Activated CD4-positive, alpha-beta T cell treated with anti-CD3 and anti-CD28 coated beads, Interleukin-2, amount 10 ng/mL, durations not matched to agents 7 days and 5 days (primary cell): ENCODE results near the gene PTPRQ. TPM values are rescaled to one million over a fixed set of nuclear protein-coding genes. Genes with fewer than 3 reads are reported as not detected.

Experiments
- CTCF ChIA-PET: fragments of 350-600 bp; sonication (Branson Sonifier 250); formaldehyde crosslinking; loops from one replicate; lab custom pipeline; 2021; ENCODE audit warnings: antibody characterized with exemption; lab: Charles Lee
- POLR2A ChIA-PET: fragments of 350-600 bp; sonication (Branson Sonifier 250); formaldehyde crosslinking; loops from one replicate; lab custom pipeline; 2021; ENCODE audit warnings: antibody characterized with exemption; lab: Charles Lee
- DNase-seq: peaks from one replicate; pipeline ENCODE4 v3.0.0-alpha.2; 2020
- H3K27ac Mint-ChIP-seq: one replicate; pipeline ENCODE4 v1.8.0; 2021; ENCODE audit warnings: mild to moderate bottlenecking, moderate library complexity, mixed read lengths
- H3K27me3 Mint-ChIP-seq: one replicate; pipeline ENCODE4 v1.8.0; 2021; ENCODE audit warnings: mixed read lengths
- H3K36me3 Mint-ChIP-seq: one replicate; pipeline ENCODE4 v1.8.0; 2021; ENCODE audit warnings: low read depth, mixed read lengths
- H3K4me1 Mint-ChIP-seq: one replicate; pipeline ENCODE4 v1.8.0; 2021; ENCODE audit warnings: mixed read lengths
- H3K4me3 Mint-ChIP-seq: one replicate; pipeline ENCODE4 v1.8.0; 2021; ENCODE audit warnings: mild to moderate bottlenecking, moderate library complexity, mixed read lengths
- H3K9me3 Mint-ChIP-seq: one replicate; pipeline ENCODE4 v1.8.0; 2021; ENCODE audit warnings: mixed read lengths
- total RNA-seq, 2 experiments: library from RNA; stranded (reverse); gene quantifications; one replicate each; pipeline ENCODE4 v1.2.3, GENCODE V29; 2021

The PTPRQ gene
- total RNA-seq, 2 experiments from 2014 or later = not detected

GRCh38 chr12:80708259-80708974, 264.4 kb downstream of the PTPRQ start:
- ChIA-PET POLR2A (no interaction called here), CTCF (no interaction called here)
- H3K36me3 Mint-ChIP-seq = no peaks in the 10 kb centered on the region
- H3K27me3 Mint-ChIP-seq = peaks cover 28% of the 10 kb centered on the region
- no peak overlapping the region for H3K27ac Mint-ChIP-seq
- no peak overlapping the region for H3K4me3 Mint-ChIP-seq
- no peak for DNase-seq
- no peaks in the 10 kb centered on the region for H3K9me3 Mint-ChIP-seq
- no peaks in the 10 kb centered on the region for H3K4me1 Mint-ChIP-seq

GRCh38 chr12:80708975-80709328, 264.9 kb downstream of the PTPRQ start:
- ChIA-PET CTCF (no interaction called here), POLR2A (no interaction called here)
- peaks cover 33% of the 10 kb centered on the region for H3K27me3 Mint-ChIP-seq
- no peak overlapping the region for H3K4me3 Mint-ChIP-seq
- H3K36me3 Mint-ChIP-seq = no peaks in the 10 kb centered on the region
- H3K4me1 Mint-ChIP-seq = no peaks in the 10 kb centered on the region
- no peak overlapping the region for H3K27ac Mint-ChIP-seq
- H3K9me3 Mint-ChIP-seq = no peaks in the 10 kb centered on the region
- no peak for DNase-seq

DNA sequence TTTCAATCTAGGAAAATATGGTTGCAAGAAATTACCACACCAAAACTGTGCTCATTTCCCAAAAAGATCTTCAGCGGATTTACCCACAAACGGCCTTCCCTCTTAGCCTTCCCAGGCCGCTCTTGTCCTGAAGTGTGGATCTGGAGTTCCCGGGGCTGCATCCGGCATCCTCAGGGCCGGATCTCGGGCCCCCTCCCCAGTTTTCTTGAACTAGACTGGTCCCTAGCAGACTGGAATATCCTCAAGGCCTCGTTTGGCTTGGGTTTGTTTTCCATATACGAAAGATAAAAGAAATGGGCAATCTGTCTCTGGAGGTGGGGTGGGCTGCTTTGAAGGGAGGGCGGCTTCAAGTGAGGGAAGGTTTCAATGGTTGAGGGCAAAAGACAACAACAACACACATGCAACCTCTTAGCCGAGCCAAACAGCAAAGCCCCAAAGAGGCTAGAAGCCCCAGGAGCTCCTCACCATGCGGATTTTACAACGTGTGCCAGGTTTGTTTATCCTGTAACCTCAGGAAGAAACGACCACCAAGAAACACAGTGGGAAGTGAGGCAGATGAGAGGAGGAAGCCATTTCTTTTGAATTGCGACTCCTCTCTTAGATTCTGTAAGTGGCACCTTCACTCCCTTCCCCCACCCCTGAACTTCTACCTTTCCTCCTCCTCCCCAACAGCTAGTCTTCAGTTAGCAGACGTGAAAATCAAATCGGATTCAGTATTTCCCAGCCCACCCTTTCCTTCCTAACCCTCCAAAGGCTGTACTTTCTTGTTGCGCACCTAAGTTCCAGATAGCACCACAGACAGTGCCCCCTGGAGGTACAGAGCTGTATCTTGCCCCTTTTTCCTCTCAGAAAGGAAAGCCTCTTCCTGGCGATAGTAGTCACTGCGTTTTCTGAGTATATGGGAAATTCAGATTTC, 266.0 kb downstream of the PTPRQ start:
- DNase-seq = no peak
- no peaks in the 10 kb centered on the region for H3K9me3 Mint-ChIP-seq
- CTCF ChIA-PET = no interaction called here
- POLR2A ChIA-PET = no interaction called here
- H3K4me1 Mint-ChIP-seq = no peaks in the 10 kb centered on the region
- no peak overlapping the region for H3K4me3 Mint-ChIP-seq
- H3K36me3 Mint-ChIP-seq = no peaks in the 10 kb centered on the region
- H3K27me3 Mint-ChIP-seq = peaks cover 44% of the 10 kb centered on the region
- no peak overlapping the region for H3K27ac Mint-ChIP-seq

- POLR2A ChIA-PET = no interaction called here
- no peak overlapping the region for H3K27ac Mint-ChIP-seq
- CTCF ChIA-PET = no interaction called here
Observed at GRCh38 chr12:80710727-80711449, 266.9 kb downstream of the PTPRQ start.

GRCh38 chr12:80711866-80712265, 267.8 kb downstream of the PTPRQ start:
- H3K9me3 Mint-ChIP-seq = no peaks in the 10 kb centered on the region
- ChIA-PET POLR2A (no interaction called here), CTCF (no interaction called here)
- H3K27me3 Mint-ChIP-seq = peaks cover 55% of the 10 kb centered on the region
- H3K4me3 Mint-ChIP-seq = no peak overlapping the region
- no peak for DNase-seq
- H3K27ac Mint-ChIP-seq = no peak overlapping the region
- no peaks in the 10 kb centered on the region for H3K4me1 Mint-ChIP-seq
- H3K36me3 Mint-ChIP-seq = no peaks in the 10 kb centered on the region

More at GRCh38 chr12:80710727-80711449, 266.9 kb downstream of the PTPRQ start:
- no peak for DNase-seq
- Mint-ChIP-seq H3K4me1 (no peaks in the 10 kb centered on the region), H3K4me3 (no peak overlapping the region), H3K27me3 (peaks cover 47% of the 10 kb centered on the region), H3K9me3 (no peaks in the 10 kb centered on the region), H3K36me3 (no peaks in the 10 kb centered on the region)

GRCh38 chr12:80712866-80713265, 268.8 kb downstream of the PTPRQ start:
- Mint-ChIP-seq H3K4me3 (no peak overlapping the region), H3K4me1 (no peaks in the 10 kb centered on the region), H3K9me3 (no peaks in the 10 kb centered on the region), H3K27ac (no peak overlapping the region), H3K36me3 (no peaks in the 10 kb centered on the region), H3K27me3 (peaks cover 48% of the 10 kb centered on the region)
- ChIA-PET POLR2A (no interaction called here), CTCF (no interaction called here)
- DNase-seq = no peak

- POLR2A ChIA-PET = no interaction called here
- no peaks in the 10 kb centered on the region for H3K9me3 Mint-ChIP-seq
- peaks cover 46% of the 10 kb centered on the region for H3K27me3 Mint-ChIP-seq
Observed at GRCh38 chr12:80713419-80713818, 269.4 kb downstream of the PTPRQ start.

DNA sequence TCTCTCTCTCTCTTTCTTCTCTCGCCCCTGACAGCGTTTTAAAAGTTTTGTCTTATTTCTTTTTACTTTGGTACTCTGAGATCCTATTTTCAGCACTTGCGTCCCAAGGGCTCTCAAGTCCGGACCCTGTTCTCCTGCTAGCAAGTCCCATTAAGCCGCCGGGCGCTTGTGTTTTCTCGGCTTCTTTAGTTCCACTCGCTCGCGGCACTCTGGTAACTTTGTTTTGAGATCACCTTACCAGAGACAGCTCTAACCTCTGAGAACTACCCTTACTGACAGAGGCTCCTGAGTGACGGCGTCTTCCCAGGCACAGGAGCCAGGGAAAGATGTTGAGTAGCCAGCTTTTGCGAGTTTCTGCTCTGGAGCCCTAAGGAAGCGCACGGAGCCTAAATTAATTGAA, 270.0 kb downstream of the PTPRQ start:
- ChIA-PET CTCF (no interaction called here), POLR2A (no interaction called here)
- no peak overlapping the region for H3K4me3 Mint-ChIP-seq
- peaks cover 40% of the 10 kb centered on the region for H3K27me3 Mint-ChIP-seq
- DNase-seq = no peak
- no peaks in the 10 kb centered on the region for H3K4me1 Mint-ChIP-seq
- H3K9me3 Mint-ChIP-seq = no peaks in the 10 kb centered on the region
- no peak overlapping the region for H3K27ac Mint-ChIP-seq
- no peaks in the 10 kb centered on the region for H3K36me3 Mint-ChIP-seq

More at GRCh38 chr12:80713419-80713818, 269.4 kb downstream of the PTPRQ start:
- no peak overlapping the region for H3K4me3 Mint-ChIP-seq
- H3K36me3 Mint-ChIP-seq = no peaks in the 10 kb centered on the region
- no peak for DNase-seq
- H3K4me1 Mint-ChIP-seq = no peaks in the 10 kb centered on the region
- CTCF ChIA-PET = no interaction called here
- no peak overlapping the region for H3K27ac Mint-ChIP-seq

DNA sequence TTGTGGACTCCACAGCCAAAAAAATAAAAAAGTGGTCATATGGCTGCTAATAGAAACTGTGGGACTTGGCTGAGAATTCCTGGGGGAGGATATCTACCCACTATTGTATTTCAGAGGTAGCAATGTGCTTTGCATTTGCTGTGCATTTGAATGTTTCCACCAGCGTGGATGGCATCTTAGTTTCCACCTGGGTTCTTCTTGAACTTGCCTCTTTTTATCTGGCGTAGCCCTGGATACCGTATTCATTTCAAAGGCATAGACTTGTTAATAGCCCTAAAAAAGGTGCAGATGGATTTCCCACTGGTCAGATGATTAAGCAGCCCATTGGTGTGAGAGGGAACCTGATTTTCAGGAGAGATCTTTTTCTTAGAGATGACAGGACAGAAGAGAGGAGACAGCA, 270.8 kb downstream of the PTPRQ start:
- ChIA-PET CTCF (no interaction called here), POLR2A (no interaction called here)
- Mint-ChIP-seq H3K9me3 (no peaks in the 10 kb centered on the region), H3K27me3 (peaks cover 33% of the 10 kb centered on the region), H3K4me3 (no peak overlapping the region), H3K27ac (no peak overlapping the region), H3K36me3 (no peaks in the 10 kb centered on the region), H3K4me1 (no peaks in the 10 kb centered on the region)
- DNase-seq = no peak

GRCh38 chr12:80715713-80716249, 271.7 kb downstream of the PTPRQ start:
- H3K27me3 Mint-ChIP-seq = peaks cover 27% of the 10 kb centered on the region
- H3K4me3 Mint-ChIP-seq = no peak overlapping the region
- DNase-seq = no peak
- no peaks in the 10 kb centered on the region for H3K9me3 Mint-ChIP-seq
- no peaks in the 10 kb centered on the region for H3K4me1 Mint-ChIP-seq
- ChIA-PET POLR2A (no interaction called here), CTCF (no interaction called here)
- no peaks in the 10 kb centered on the region for H3K36me3 Mint-ChIP-seq
- H3K27ac Mint-ChIP-seq = no peak overlapping the region

DNA sequence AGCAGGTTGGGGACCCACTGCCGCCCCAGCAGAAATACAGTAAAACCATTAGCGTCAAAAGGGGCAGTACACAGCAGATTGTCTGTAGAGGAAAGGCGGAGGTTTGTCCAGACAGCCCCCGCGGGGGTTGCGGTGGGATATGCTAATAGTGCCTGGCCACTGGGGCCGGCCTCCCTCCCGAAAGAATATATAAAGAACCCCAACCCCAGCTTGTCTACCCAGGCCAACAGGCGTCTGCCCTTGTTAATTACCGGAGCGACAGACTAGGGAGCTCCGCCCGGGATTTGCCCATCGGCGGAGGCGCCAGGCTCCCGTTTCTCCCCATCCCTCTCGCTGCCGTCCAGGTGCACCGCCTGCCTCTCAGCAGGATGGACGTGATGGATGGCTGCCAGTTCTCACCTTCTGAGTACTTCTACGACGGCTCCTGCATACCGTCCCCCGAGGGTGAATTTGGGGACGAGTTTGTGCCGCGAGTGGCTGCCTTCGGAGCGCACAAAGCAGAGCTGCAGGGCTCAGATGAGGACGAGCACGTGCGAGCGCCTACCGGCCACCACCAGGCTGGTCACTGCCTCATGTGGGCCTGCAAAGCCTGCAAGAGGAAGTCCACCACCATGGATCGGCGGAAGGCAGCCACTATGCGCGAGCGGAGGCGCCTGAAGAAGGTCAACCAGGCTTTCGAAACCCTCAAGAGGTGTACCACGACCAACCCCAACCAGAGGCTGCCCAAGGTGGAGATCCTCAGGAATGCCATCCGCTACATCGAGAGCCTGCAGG, 272.8 kb downstream of the PTPRQ start, which contains the start of gene MYF5:
Gene MYF5 (plus strand): TSS at position 217 of the 774 bp plus-strand sequence. CDS start 152 bp downstream, at position 369.
- Mint-ChIP-seq H3K36me3 (no peaks in the 10 kb centered on the region), H3K27me3 (peaks cover 27% of the 10 kb centered on the region), H3K9me3 (no peaks in the 10 kb centered on the region), H3K4me1 (no peaks in the 10 kb centered on the region), H3K4me3 (no peak within 1 kb of the TSS), H3K27ac (no peak within 1 kb of the TSS)
- no peak for DNase-seq
- POLR2A ChIA-PET = no interaction called here
- CTCF ChIA-PET = no interaction called here

- Mint-ChIP-seq H3K4me1 (no peaks in the 10 kb centered on the region), H3K9me3 (no peaks in the 10 kb centered on the region), H3K4me3 (no peak overlapping the region), H3K27ac (no peak overlapping the region), H3K36me3 (no peaks in the 10 kb centered on the region), H3K27me3 (peaks cover 27% of the 10 kb centered on the region)
- ChIA-PET CTCF (no interaction called here), POLR2A (no interaction called here)
- no peak for DNase-seq
Observed at GRCh38 chr12:80717856-80718255, 273.8 kb downstream of the PTPRQ start.
